ENCODE results near the gene FGR. TPM values are rescaled to one million over a fixed set of nuclear protein-coding genes. Genes with fewer than 3 reads are reported as not detected.

Gene FGR
- polyA plus RNA-seq, 3 donors = 371 to 1,340 (median 571) TPM

DNA sequence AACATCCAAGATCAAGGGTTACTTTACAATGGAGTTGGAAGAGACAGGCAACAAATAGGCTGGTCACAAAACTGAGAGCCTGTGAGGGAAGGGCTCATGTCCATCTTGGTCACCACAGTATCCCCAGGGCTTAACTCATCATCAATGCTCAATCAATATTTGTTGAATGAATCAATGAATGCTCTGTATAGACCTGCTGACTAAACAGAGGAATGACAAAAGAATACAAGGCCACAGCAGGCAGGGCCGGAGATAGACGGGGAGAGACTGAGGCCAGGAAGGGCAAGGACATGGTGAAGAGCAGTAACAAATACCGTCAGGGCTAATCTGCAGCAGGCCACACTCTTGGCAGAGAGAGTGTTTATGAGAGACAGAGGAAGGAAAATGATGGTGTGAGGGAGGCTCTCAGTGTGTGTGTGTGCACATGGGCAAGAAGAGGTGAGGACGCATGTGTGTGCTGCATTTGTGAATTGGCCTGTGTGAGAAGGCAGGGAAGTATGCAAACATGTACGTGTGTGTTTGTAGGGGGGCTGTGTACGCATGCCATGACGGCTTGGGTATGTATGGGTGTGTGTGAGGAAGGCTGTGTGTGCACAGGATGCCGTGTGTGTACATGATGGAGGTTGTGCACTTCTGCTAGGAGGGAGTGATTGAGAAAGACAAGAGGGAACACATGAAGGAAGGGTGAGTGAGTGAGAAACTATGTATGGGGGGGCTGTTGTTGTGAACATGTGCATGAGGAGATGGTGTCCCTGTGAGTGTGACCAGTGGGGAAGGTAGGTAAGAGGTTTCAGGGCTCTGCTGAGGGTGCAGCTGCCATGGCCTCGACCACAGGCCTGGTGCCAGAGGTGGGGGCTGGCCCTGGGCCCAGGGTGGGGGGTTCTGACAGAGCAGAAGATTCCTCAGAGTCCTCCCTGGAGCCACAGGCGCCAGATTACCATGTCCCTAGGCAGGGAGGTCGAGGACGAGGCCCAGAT is 46.4 kb downstream of the FGR start:
- H4K20me1 ChIP-seq (ENCODE audit: insufficient read depth, low read length) = peaks cover 5% of the 10 kb centered on the region
- no peak overlapping the region for H3K27ac Mint-ChIP-seq
- no peak overlapping the region for H3K4me3 ChIP-seq (replicated peaks in 1 of 3; ENCODE audit: low read depth in 2 of 3, low read length in 3 of 3)
- H2AFZ ChIP-seq (ENCODE audit: insufficient read depth, low read depth, low read length, poor library complexity, severe bottlenecking) = no peak overlapping the region
- no peaks in the 10 kb centered on the region for H3K36me3 ChIP-seq (replicated peaks in 1 of 2; ENCODE audit: control insufficient read depth in 1 of 2, insufficient read depth in 2 of 2, low read length in 2 of 2)
- no peaks in the 10 kb centered on the region for H3K79me2 ChIP-seq (ENCODE audit: insufficient read depth, low read length)
- no peak overlapping the region for H3K9ac ChIP-seq (ENCODE audit: insufficient read depth, low read length, poor library complexity, severe bottlenecking)
- H3K4me1 ChIP-seq (ENCODE audit: control insufficient read depth in 1 of 2, insufficient read depth in 2 of 2, low read length in 2 of 2) = peaks cover 0 to 6% of the 10 kb centered on the region in 2 donors
- no peaks in the 10 kb centered on the region for H3K27me3 Mint-ChIP-seq (ENCODE audit: low read depth in 3 of 3)
- no peak overlapping the region for H3K4me3 Mint-ChIP-seq
- no peak overlapping the region for H3K27ac ChIP-seq (ENCODE audit: low read depth in 1 of 2, low read length in 2 of 2)
- TF ChIP-seq CTCF (IDR thresholded peaks at IDR 0.05) = no peak
- DNase-seq = no peak
- H3K36me3 Mint-ChIP-seq = no peaks in the 10 kb centered on the region
- no peaks in the 10 kb centered on the region for H3K9me3 Mint-ChIP-seq
- H3K4me1 Mint-ChIP-seq = peaks cover 2% of the 10 kb centered on the region
- intact Hi-C loops (cut with micrococcal nuclease) = no loop called here
- 81% methylated on average over 12 of the region's 12 CpGs for WGBS (ENCODE audit: insufficient coverage)
- no peaks in the 10 kb centered on the region for H3K27me3 ChIP-seq (ENCODE audit: control insufficient read depth in 2 of 2, insufficient read depth in 2 of 2, low read length in 2 of 2)
- H3K9me3 ChIP-seq (replicated peaks in 1 of 2; ENCODE audit: control insufficient read depth in 1 of 2, insufficient read depth in 1 of 2, low read length in 2 of 2) = no peaks in the 10 kb centered on the region
- H3K4me2 ChIP-seq (replicated peaks; ENCODE audit: extremely low read depth, low read length, poor library complexity, severe bottlenecking) = no peak overlapping the region

GRCh38 chr1:27585684-27586083 is 49.3 kb downstream of the FGR start:
- TF ChIP-seq CTCF (IDR thresholded peaks at IDR 0.05) = no peak
- WGBS (ENCODE audit: insufficient coverage) = 33% methylated on average over 1 of the region's 3 CpGs
- H3K4me2 ChIP-seq (replicated peaks; ENCODE audit: extremely low read depth, low read length, poor library complexity, severe bottlenecking) = no peak overlapping the region
- peaks cover 0 to 2% (median 0%) of the 10 kb centered on the region in 3 donors for H3K27me3 Mint-ChIP-seq (ENCODE audit: low read depth in 3 of 3)
- no peak overlapping the region for H2AFZ ChIP-seq (ENCODE audit: insufficient read depth, low read depth, low read length, poor library complexity, severe bottlenecking)
- H3K27ac Mint-ChIP-seq = no peak overlapping the region
- H4K20me1 ChIP-seq (ENCODE audit: insufficient read depth, low read length) = peaks cover 4% of the 10 kb centered on the region
- H3K9ac ChIP-seq (ENCODE audit: insufficient read depth, low read length, poor library complexity, severe bottlenecking) = no peak overlapping the region
- H3K36me3 ChIP-seq (replicated peaks in 1 of 2; ENCODE audit: control insufficient read depth in 1 of 2, insufficient read depth in 2 of 2, low read length in 2 of 2) = no peaks in the 10 kb centered on the region
- H3K27ac ChIP-seq (ENCODE audit: low read depth in 1 of 2, low read length in 2 of 2) = no peak overlapping the region
- H3K27me3 ChIP-seq (ENCODE audit: control insufficient read depth in 2 of 2, insufficient read depth in 2 of 2, low read length in 2 of 2) = no peaks in the 10 kb centered on the region
- no peaks in the 10 kb centered on the region for H3K36me3 Mint-ChIP-seq
- H3K79me2 ChIP-seq (ENCODE audit: insufficient read depth, low read length) = no peaks in the 10 kb centered on the region
- H3K9me3 ChIP-seq (replicated peaks in 1 of 2; ENCODE audit: control insufficient read depth in 1 of 2, insufficient read depth in 1 of 2, low read length in 2 of 2) = no peaks in the 10 kb centered on the region
- no peaks in the 10 kb centered on the region for H3K9me3 Mint-ChIP-seq
- no peak overlapping the region for H3K4me3 ChIP-seq (replicated peaks in 1 of 3; ENCODE audit: low read depth in 2 of 3, low read length in 3 of 3)
- no peak for DNase-seq
- intact Hi-C loops (cut with micrococcal nuclease) = no loop called here
- H3K4me1 Mint-ChIP-seq = peaks cover 3% of the 10 kb centered on the region
- H3K4me1 ChIP-seq (ENCODE audit: control insufficient read depth in 1 of 2, insufficient read depth in 2 of 2, low read length in 2 of 2) = no peaks in the 10 kb centered on the region
- H3K4me3 Mint-ChIP-seq = no peak overlapping the region

Measured in CD14-positive monocyte (primary cell).